Cardiac fibroblast (primary cell): Measurements from ENCODE around the gene KLF7.

Experiments used
- DNase-seq, 2 donors: peaks; one replicate each; pipeline versions ENCODE4 v3.0.0 to v3.0.0-alpha.2; 2010; ENCODE audit warnings: low read depth in 2 of 2
- H3K4me3 ChIP-seq, 2 donors: replicated peaks in 1 of 2; 1 replicate in 1 of 2; 2 replicates in 1 of 2; pipeline ENCODE4 v1.5.1; 2011; ENCODE audit warnings: low read depth in 2 of 2, low read length in 2 of 2, mild to moderate bottlenecking in 2 of 2, moderate library complexity in 1 of 2
- CTCF ChIP-seq: IDR thresholded peaks from one replicate; pipeline ENCODE4 v1.5.1; 2011; ENCODE audit warnings: low read depth, mild to moderate bottlenecking, low read length, inconsistent platforms

Gene KLF7

GRCh38 chr2:207051385-207051965 lies 114.3 kb downstream of the KLF7 start:
- TF ChIP-seq CTCF, result no peak
- DNase-seq, result peak in 1 of 2 donors; percentile 81
- no peak overlapping the region for H3K4me3 ChIP-seq

- H3K4me3 ChIP-seq, result no peak overlapping the region
- no peak for TF ChIP-seq CTCF
- DNase-seq, result no peak
Observed at GRCh38 chr2:207049122-207049521, 116.6 kb downstream of the KLF7 start.

GRCh38 chr2:207048416-207048815 lies 117.3 kb downstream of the KLF7 start:
- DNase-seq, result peak in 1 of 2 donors; percentile 41
- no peak overlapping the region for H3K4me3 ChIP-seq
- no peak for TF ChIP-seq CTCF

- no peak for TF ChIP-seq CTCF
- H3K4me3 ChIP-seq, result no peak overlapping the region
- DNase-seq, result peak; percentile 68 to 74
Observed at GRCh38 chr2:207046724-207047123, 119.0 kb downstream of the KLF7 start.

GRCh38 chr2:207045531-207045930 lies 120.2 kb downstream of the KLF7 start:
- DNase-seq, result peak in 1 of 2 donors; percentile 21
- H3K4me3 ChIP-seq, result no peak overlapping the region
- no peak for TF ChIP-seq CTCF

- TF ChIP-seq CTCF, result no peak
- H3K4me3 ChIP-seq, result no peak overlapping the region
- no peak for DNase-seq
Observed at GRCh38 chr2:207044379-207045362, 121.1 kb downstream of the KLF7 start.
